ENCODE results near the gene BMP5. TPM values are rescaled to one million over a fixed set of nuclear protein-coding genes. Genes with fewer than 3 reads are reported as not detected.
"Not testable (repeated sequence)": the region's sequence is repeated elsewhere in the genome, so short reads cannot be mapped to it uniquely, and the experiment has no call there.

BMP5 gene
- total RNA-seq, 2 donors from 2014 or later = 0.99 to 1.6 TPM

DNA sequence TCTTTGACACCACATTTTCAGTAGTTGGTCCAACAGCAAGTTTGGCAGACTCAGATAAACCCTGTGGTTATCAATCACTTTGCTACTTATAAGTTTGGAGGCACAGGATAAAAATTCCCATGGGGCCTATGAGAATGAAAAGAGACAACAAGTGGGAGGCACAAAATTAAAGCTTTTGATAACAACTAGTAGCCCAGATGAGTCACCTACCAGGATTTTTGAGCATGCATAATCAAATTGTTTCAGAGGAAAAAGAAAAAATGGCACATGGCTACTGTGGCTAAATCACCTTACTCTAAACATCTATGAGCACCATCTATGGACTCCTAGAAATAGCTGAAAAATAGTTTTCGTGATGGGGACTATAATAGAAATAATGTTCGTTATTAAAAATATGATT is 40.8 kb upstream of the BMP5 start:
- TF ChIP-seq POLR2A (IDR thresholded peaks at IDR 0.05) = no peak
- no peak for TF ChIP-seq CTCF (IDR thresholded peaks at IDR 0.05)
- no peak for ATAC-seq
- Histone ChIP-seq H3K4me1 (no peaks in the 10 kb centered on the region), H3K27me3 (peaks cover 0 to 6% of the 10 kb centered on the region in 2 donors), H3K9me3 (no peaks in the 10 kb centered on the region), H3K36me3 (replicated peaks in 1 of 2; ENCODE audit: insufficient read depth in 1 of 2, low read depth in 2 of 2) (no peaks in the 10 kb centered on the region), H3K4me3 (no peak overlapping the region), H3K27ac (no peak overlapping the region)
- intact Hi-C loops (cut with DNase I) = no loop called here
- no peak for DNase-seq
- 78 to 81% methylated on average over 2 of the region's 2 CpGs for WGBS, 2 donors

DNA sequence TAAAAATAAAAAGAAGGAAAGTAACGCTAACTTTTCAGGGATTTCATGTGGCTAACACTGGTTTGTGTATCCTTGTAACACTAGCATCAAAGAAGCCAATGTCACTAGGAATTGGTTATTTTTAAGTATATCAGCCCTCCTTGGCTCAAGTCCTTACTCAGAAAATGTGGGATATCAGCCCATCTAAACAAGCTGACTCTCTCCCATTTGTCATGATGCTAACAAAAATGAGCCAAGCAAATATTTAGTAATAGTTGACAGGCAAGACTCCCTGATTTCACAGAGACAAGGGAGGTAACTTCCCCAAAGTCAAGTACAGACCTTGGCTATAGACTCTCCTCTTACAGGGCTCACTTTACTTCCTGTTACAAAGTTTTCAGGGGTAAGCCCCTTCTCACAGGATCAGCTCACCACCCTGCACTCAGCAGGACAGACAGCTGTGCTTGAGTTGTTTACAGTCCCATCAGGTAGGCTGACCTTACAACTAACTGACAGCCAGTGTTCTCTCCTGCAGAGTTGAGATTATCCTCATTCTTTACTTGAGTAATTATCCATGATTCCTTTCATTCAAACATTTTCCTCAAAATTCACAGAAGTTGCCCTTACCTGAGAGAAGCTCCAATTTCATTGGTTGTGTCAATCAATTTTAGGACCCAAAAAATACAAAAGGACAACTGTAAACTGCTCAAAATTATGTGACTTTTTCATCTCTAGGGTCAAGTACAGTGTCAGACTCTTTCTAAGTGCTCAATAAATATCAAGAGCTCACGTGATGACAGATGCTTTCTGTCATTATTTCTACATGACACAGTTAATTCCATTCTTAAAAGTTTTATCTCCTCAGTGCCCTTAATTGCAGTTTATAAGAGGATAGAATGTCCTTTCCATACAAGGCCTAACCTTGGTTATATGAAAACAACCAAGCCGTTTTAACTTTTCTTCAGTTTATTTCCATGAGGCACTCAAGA is 38.1 kb upstream of the BMP5 start:
- H3K36me3 ChIP-seq (replicated peaks in 1 of 2; ENCODE audit: insufficient read depth in 1 of 2, low read depth in 2 of 2) = no peaks in the 10 kb centered on the region
- DNase-seq (no peak), ATAC-seq (no peak)
- H3K27ac ChIP-seq = no peak overlapping the region
- TF ChIP-seq CTCF (IDR thresholded peaks at IDR 0.05) = no peak
- no peak for TF ChIP-seq POLR2A (IDR thresholded peaks at IDR 0.05)
- H3K27me3 ChIP-seq = peaks cover 0 to 6% of the 10 kb centered on the region in 2 donors
- no peak overlapping the region for H3K4me3 ChIP-seq
- no peaks in the 10 kb centered on the region for H3K9me3 ChIP-seq
- no peaks in the 10 kb centered on the region for H3K4me1 ChIP-seq
- WGBS, 2 donors = 46 to 60% methylated on average over 3 of the region's 3 CpGs
- intact Hi-C loops (cut with DNase I) = no loop called here

DNA sequence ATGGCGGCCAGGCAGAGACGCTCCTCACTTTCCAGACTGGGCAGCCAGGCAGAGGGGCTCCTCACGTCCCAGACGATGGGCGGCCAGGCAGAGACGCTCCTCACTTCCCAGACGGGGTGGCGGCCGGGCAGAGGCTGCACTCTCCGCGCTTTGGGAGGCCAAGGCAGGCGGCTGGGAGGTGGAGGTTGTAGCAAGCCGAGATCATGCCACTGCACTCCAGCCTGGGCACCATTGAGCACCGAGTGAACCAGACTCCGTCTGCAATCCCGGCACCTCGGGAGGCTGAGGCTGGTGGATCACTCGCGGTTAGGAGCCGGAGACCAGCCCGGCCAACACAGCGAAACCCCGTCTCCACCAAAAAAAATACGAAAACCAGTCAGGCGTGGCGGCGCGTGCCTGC is 35.1 kb upstream of the BMP5 start:
- intact Hi-C loops (cut with DNase I); DNase-seq; H3K36me3 ChIP-seq (replicated peaks in 1 of 2; ENCODE audit: insufficient read depth in 1 of 2, low read depth in 2 of 2); H3K4me1 ChIP-seq; H3K27ac ChIP-seq; H3K9me3 ChIP-seq; H3K4me3 ChIP-seq; H3K27me3 ChIP-seq; ATAC-seq: not testable (repeated sequence)
- 100% methylated on average over 2 of the region's 28 CpGs; no CpG with 5 or more reads in 1 of the 2 donors for WGBS, 2 donors

DNA sequence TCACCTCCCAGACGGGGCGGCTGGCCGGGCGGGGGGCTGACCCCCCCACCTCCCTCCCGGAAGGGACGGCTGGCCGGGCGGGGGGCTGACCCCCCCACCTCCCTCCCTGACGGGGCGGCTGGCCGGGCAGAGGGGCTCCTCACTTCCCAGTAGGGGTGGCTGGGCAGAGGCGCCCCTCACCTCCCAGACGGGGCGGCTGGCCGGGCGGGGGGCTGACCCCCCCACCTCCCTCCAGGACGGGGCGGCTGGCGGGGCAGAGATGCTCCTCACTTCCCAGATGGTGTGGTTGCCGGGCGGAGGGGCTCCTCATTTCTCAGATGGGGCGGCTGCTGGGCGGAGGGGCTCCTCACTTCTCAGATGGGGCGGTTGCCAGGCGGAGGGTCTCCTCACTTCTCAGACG is 34.5 kb upstream of the BMP5 start:
- H3K4me1 ChIP-seq; H3K9me3 ChIP-seq; H3K36me3 ChIP-seq (replicated peaks in 1 of 2; ENCODE audit: insufficient read depth in 1 of 2, low read depth in 2 of 2); H3K4me3 ChIP-seq; H3K27me3 ChIP-seq; ATAC-seq; DNase-seq; H3K27ac ChIP-seq; intact Hi-C loops (cut with DNase I): not testable (repeated sequence)
- no CpG with 5 or more reads among the region's 26 CpGs for WGBS, 2 donors

DNA sequence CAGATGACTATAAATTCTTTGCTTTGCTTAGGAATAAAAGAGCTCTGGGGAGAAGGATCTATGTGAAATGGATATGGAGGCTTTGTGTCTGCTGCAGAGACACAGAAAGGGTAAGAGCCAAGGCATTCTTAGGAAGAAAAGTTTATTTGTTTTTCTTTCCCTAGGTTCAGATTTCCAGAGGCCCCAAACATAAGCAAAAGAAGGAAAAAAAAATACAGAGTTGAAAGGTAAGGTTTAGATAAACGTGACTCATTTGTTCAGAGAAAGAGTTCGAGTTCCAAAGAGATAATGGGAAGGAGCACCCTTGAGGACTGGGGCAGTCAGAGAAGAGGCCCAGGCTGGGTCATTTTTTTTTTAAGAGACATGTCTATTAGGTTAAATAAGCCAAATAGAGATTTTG is 27.4 kb upstream of the BMP5 start:
- 11 to 23% methylated on average over 2 of the region's 2 CpGs for WGBS, 2 donors
- H3K36me3 ChIP-seq (replicated peaks in 1 of 2; ENCODE audit: insufficient read depth in 1 of 2, low read depth in 2 of 2) = no peaks in the 10 kb centered on the region
- no peak overlapping the region for H3K27ac ChIP-seq
- no peak overlapping the region for H3K4me3 ChIP-seq
- no peaks in the 10 kb centered on the region for H3K9me3 ChIP-seq
- ATAC-seq = no peak
- DNase-seq = no peak
- H3K27me3 ChIP-seq = no peaks in the 10 kb centered on the region
- intact Hi-C loops (cut with DNase I) = no loop called here
- TF ChIP-seq POLR2A (IDR thresholded peaks at IDR 0.05) (no peak), CTCF (IDR thresholded peaks at IDR 0.05) (no peak)
- peaks cover 6% of the 10 kb centered on the region for H3K4me1 ChIP-seq
